Panc1 (cell line): ENCODE results near the gene CLDN5. TPM values are rescaled to one million over a fixed set of nuclear protein-coding genes. Genes with fewer than 3 reads are reported as not detected.

ENCODE experiments used
- ATAC-seq: fragments of 200-7000 bp; cut with Tn5 transposase; 2 replicates; pipeline ENCODE4 v1.9.1; 2020; ENCODE audit warnings: mild to moderate bottlenecking, moderate library complexity
- BruUV-seq: library from RNA; stranded (reverse); fragments of 400-500 nt; replicated peaks from 2 replicates; lab custom pipeline; 2021; lab: Mats Ljungman, UMichigan
- CTCF ChIA-PET: fragments of 300-600 bp; sonication (Branson Sonifier 250); formaldehyde crosslinking; loops from one replicate; lab custom pipeline; 2022; ENCODE audit warnings: antibody characterized with exemption; lab: Charles Lee
- POLR2A ChIA-PET: fragments of 300-600 bp; sonication (Branson Sonifier 250); formaldehyde crosslinking; loops from one replicate; lab custom pipeline; 2022; ENCODE audit warnings: antibody characterized with exemption; lab: Charles Lee
- DNase-seq: peaks from one replicate; pipeline ENCODE4 v3.0.0-alpha.2; 2010; ENCODE audit warnings: low read depth, low spot score
- H3K27ac ChIP-seq: 2 replicates; pipeline ENCODE4 v1.5.1; 2011; ENCODE audit warnings: mild to moderate bottlenecking, low read length, inconsistent platforms
- H3K27me3 ChIP-seq: fragments of 200-500 bp; sonication (Bioruptor generic); 2 replicates; pipeline ENCODE4 v1.6.0; 2014; ENCODE audit warnings: low read length, inconsistent platforms; ENCODE audit not compliant: control insufficient read depth, insufficient read depth
- H3K36me3 ChIP-seq: fragments of 200-500 bp; sonication (Bioruptor generic); 2 replicates; pipeline ENCODE4 v1.5.1; 2014; ENCODE audit warnings: inconsistent platforms, mild to moderate bottlenecking, low read length, moderate library complexity; ENCODE audit not compliant: control insufficient read depth, insufficient read depth
- H3K4me1 ChIP-seq: 2 replicates; pipeline ENCODE4 v1.5.1; 2011; ENCODE audit warnings: inconsistent platforms, mild to moderate bottlenecking, low read length, moderate library complexity; ENCODE audit not compliant: control insufficient read depth, insufficient read depth
- H3K4me3 ChIP-seq, 2 experiments: 2 replicates each; pipeline ENCODE4 v1.5.1; 2011 to 2012; ENCODE audit warnings: low read depth in 2 of 2, low read length in 2 of 2, mild to moderate bottlenecking in 2 of 2, inconsistent platforms in 1 of 2, moderate library complexity in 1 of 2
- H3K9me3 ChIP-seq: fragments of 200-500 bp; sonication (Bioruptor generic); 2 replicates; pipeline ENCODE4 v1.5.1; 2014; ENCODE audit warnings: low read depth, mild to moderate bottlenecking, inconsistent platforms, low read length, moderate library complexity; ENCODE audit not compliant: control insufficient read depth, insufficient read depth
- CTCF ChIP-seq: fragments of 450-650 bp; IDR thresholded peaks from 2 replicates; pipeline ENCODE4 v1.5.1; 2017; ENCODE audit warnings: mild to moderate bottlenecking
- POLR2AphosphoS5 ChIP-seq: IDR thresholded peaks from 2 replicates; pipeline ENCODE4 v1.6.1; 2012; ENCODE audit warnings: mild to moderate bottlenecking, low read depth, low read length, moderate library complexity
- SIN3A ChIP-seq: IDR thresholded peaks from 2 replicates; pipeline ENCODE4 v1.6.1; 2012; ENCODE audit warnings: low read depth, mild to moderate bottlenecking, low read length, moderate library complexity, borderline replicate concordance; ENCODE audit not compliant: insufficient read depth
- TCF7L2 ChIP-seq: IDR thresholded peaks from 2 replicates; pipeline ENCODE4 v1.6.1; 2011; ENCODE audit warnings: mild to moderate bottlenecking, low read depth, low read length, inconsistent platforms
- in situ Hi-C: cut with HindIII; loops from 2 replicates; pipeline ENCODE4 v1.10.0; 2016; ENCODE audit warnings: low sequenced_read_pairs, low pct_unique_long_range_greater_than_20kb
- intact Hi-C: fragments of 100-400 bp; cut with micrococcal nuclease; formaldehyde crosslinking; loops from one replicate; pipeline ENCODE4 v1.10.0; 2022; ENCODE audit not compliant: unreplicated experiment
- total RNA-seq: library from RNA; stranded (reverse); gene quantifications from one replicate; pipeline ENCODE4 v1.2.1, GENCODE V29; 2021; ENCODE audit not compliant: unreplicated experiment
- TF ChIP-seq, protein P1 (sequence below), 2 experiments: IDR thresholded peaks; 2 replicates each; pipeline ENCODE4 v1.6.1; 2011 to 2012; ENCODE audit warnings: low read depth in 2 of 2, control low read depth in 1 of 2, low read length in 1 of 2, mild to moderate bottlenecking in 1 of 2, moderate library complexity in 1 of 2; ENCODE audit not compliant: insufficient read depth in 1 of 2

CLDN5 gene
- total RNA-seq, 1 experiment from 2014 or later: 0.18 TPM

GRCh38 chr22:19501897-19502447, 22.2 kb downstream of the CLDN5 start:
- ATAC-seq (no peak), DNase-seq (no peak)
- BruUV-seq: no TSS peak
- CTCF ChIA-PET: interaction anchor here (0.5 kb wide), 1 partner anchor 229 kb away, joined by 7 read pairs; no protein-coding TSS in a partner anchor
- in situ Hi-C loops (no loop called here), intact Hi-C loops (no loop called here)
- no peaks in the 10 kb centered on the region for H3K36me3 ChIP-seq
- no peaks in the 10 kb centered on the region for H3K27me3 ChIP-seq
- H3K27ac ChIP-seq: no peak overlapping the region
- H3K4me1 ChIP-seq: no peaks in the 10 kb centered on the region
- no peaks in the 10 kb centered on the region for H3K9me3 ChIP-seq
- TF ChIP-seq TCF7L2 (no peak), CTCF (no peak), SIN3A (no peak), POLR2AphosphoS5 (no peak)
- TF ChIP-seq, protein P1, sequence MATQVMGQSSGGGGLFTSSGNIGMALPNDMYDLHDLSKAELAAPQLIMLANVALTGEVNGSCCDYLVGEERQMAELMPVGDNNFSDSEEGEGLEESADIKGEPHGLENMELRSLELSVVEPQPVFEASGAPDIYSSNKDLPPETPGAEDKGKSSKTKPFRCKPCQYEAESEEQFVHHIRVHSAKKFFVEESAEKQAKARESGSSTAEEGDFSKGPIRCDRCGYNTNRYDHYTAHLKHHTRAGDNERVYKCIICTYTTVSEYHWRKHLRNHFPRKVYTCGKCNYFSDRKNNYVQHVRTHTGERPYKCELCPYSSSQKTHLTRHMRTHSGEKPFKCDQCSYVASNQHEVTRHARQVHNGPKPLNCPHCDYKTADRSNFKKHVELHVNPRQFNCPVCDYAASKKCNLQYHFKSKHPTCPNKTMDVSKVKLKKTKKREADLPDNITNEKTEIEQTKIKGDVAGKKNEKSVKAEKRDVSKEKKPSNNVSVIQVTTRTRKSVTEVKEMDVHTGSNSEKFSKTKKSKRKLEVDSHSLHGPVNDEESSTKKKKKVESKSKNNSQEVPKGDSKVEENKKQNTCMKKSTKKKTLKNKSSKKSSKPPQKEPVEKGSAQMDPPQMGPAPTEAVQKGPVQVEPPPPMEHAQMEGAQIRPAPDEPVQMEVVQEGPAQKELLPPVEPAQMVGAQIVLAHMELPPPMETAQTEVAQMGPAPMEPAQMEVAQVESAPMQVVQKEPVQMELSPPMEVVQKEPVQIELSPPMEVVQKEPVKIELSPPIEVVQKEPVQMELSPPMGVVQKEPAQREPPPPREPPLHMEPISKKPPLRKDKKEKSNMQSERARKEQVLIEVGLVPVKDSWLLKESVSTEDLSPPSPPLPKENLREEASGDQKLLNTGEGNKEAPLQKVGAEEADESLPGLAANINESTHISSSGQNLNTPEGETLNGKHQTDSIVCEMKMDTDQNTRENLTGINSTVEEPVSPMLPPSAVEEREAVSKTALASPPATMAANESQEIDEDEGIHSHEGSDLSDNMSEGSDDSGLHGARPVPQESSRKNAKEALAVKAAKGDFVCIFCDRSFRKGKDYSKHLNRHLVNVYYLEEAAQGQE (IDR thresholded peaks at IDR 0.05; ENCODE audit: insufficient read depth in 1 of 2, low read depth in 2 of 2, low read length in 1 of 2): no peak
- H3K4me3 ChIP-seq: no peak overlapping the region
- POLR2A ChIA-PET: no interaction called here

GRCh38 chr22:19499880-19500242, 24.3 kb downstream of the CLDN5 start:
- no peaks in the 10 kb centered on the region for H3K27me3 ChIP-seq
- no peak overlapping the region for H3K27ac ChIP-seq
- intact Hi-C loops (loop anchor here (5.0 kb wide), 1 partner anchor 132 kb away; no protein-coding TSS in a partner anchor), in situ Hi-C loops (no loop called here)
- no peaks in the 10 kb centered on the region for H3K36me3 ChIP-seq
- H3K4me1 ChIP-seq: no peaks in the 10 kb centered on the region
- H3K9me3 ChIP-seq: no peaks in the 10 kb centered on the region
- DNase-seq (no peak), ATAC-seq (no peak)
- BruUV-seq: no TSS peak
- no peak overlapping the region for H3K4me3 ChIP-seq
- ChIA-PET POLR2A (no interaction called here), CTCF (no interaction called here)
- TF ChIP-seq POLR2AphosphoS5 (no peak), TCF7L2 (no peak), SIN3A (no peak), CTCF (no peak)
- TF ChIP-seq, protein P1 (IDR thresholded peaks at IDR 0.05; ENCODE audit: insufficient read depth in 1 of 2, low read depth in 2 of 2, low read length in 1 of 2): no peak
